Thyroid gland (tissue), 4 donors: ENCODE measurements around the gene GAPVD1.

ENCODE experiments used
- CTCF ChIP-seq, 6 experiments: fragments of 200-600 bp in 3 of 6; fragments of 450-650 bp in 3 of 6; sonication (generic) in 3 of 6; IDR thresholded peaks; one replicate each; pipeline ENCODE4 v1.5.1; 2016 to 2019; ENCODE audit warnings: antibody characterized with exemption in 6 of 6, mild to moderate bottlenecking in 2 of 6, inconsistent platforms in 1 of 6, moderate library complexity in 1 of 6
- POLR2A ChIP-seq, 2 donors: fragments of 450-650 bp; IDR thresholded peaks; one replicate each; pipeline ENCODE4 v1.6.1; 2017; ENCODE audit warnings: antibody characterized with exemption in 2 of 2, mild to moderate bottlenecking in 2 of 2, moderate library complexity in 1 of 2

GRCh38 chr9:125399165-125399564 lies 137.5 kb downstream of the GAPVD1 start:
- no peak for TF ChIP-seq POLR2A (IDR thresholded peaks at IDR 0.05)
- no peak for TF ChIP-seq CTCF (IDR thresholded peaks at IDR 0.05)
